B cell (primary cell): ENCODE data around the gene SH3BGRL3. TPM values are rescaled to one million over a fixed set of nuclear protein-coding genes. Genes with fewer than 3 reads are reported as not detected.

Experiments used
- ATAC-seq: fragments of 200-7000 bp; cut with Tn5 transposase; one replicate; pipeline ENCODE4 v1.10.0; 2021; ENCODE audit warnings: low read depth, mild to moderate bottlenecking, moderate number of reproducible peaks, moderate library complexity
- CTCF ChIA-PET: fragments of 350-600 bp; sonication (Branson Sonifier 250); formaldehyde crosslinking; loops from one replicate; lab custom pipeline; 2021; ENCODE audit warnings: antibody characterized with exemption, inconsistent platforms; lab: Charles Lee
- POLR2A ChIA-PET: fragments of 350-600 bp; sonication (Branson Sonifier 250); formaldehyde crosslinking; loops from one replicate; lab custom pipeline; 2021; ENCODE audit warnings: antibody characterized with exemption; lab: Charles Lee
- DNase-seq: peaks from one replicate; pipeline ENCODE4 v3.0.0; 2013
- H2AFZ ChIP-seq: 2 replicates; pipeline ENCODE4 v1.6.1; 2012; ENCODE audit warnings: mild to moderate bottlenecking, low read depth, low read length; ENCODE audit not compliant: insufficient read depth, poor library complexity, severe bottlenecking
- H3K27ac ChIP-seq, 2 donors: 1 replicate in 1 of 2; 2 replicates in 1 of 2; pipeline ENCODE4 v1.5.1; 2012 to 2013; ENCODE audit warnings: low read length in 2 of 2, mild to moderate bottlenecking in 2 of 2, moderate library complexity in 1 of 2
- H3K27me3 ChIP-seq, 4 experiments: fragments of 200-600 bp in 1 of 4; sonication (generic) in 1 of 4; replicated peaks in 1 of 4; 1 replicate in 2 of 4; 2 replicates in 2 of 4; pipeline versions ENCODE4 v1.6.1 to v1.7.0; 2013 to 2016; ENCODE audit warnings: low read length in 3 of 4, mild to moderate bottlenecking in 2 of 4, mixed read lengths in 1 of 4, moderate library complexity in 1 of 4; ENCODE audit not compliant: insufficient read depth in 4 of 4, control insufficient read depth in 3 of 4; ENCODE audit errors: control extremely low read depth in 1 of 4
- H3K36me3 ChIP-seq, 2 experiments: replicated peaks in 1 of 2; 1 replicate in 1 of 2; 2 replicates in 1 of 2; pipeline versions ENCODE4 v1.6.1 to v1.7.1; 2013; ENCODE audit warnings: low read length in 1 of 2; ENCODE audit not compliant: insufficient read depth in 2 of 2, control insufficient read depth in 1 of 2; ENCODE audit errors: control extremely low read depth in 1 of 2, extremely low read depth in 1 of 2
- H3K4me1 ChIP-seq, 2 donors: fragments of 200-600 bp in 1 of 2; sonication (generic) in 1 of 2; 1 replicate in 1 of 2; 2 replicates in 1 of 2; pipeline versions ENCODE4 v1.5.1 to v1.6.1; 2013 to 2017; ENCODE audit warnings: low read length in 2 of 2; ENCODE audit not compliant: control insufficient read depth in 2 of 2, insufficient read depth in 2 of 2
- H3K4me2 ChIP-seq: replicated peaks from 2 replicates; pipeline ENCODE3; 2012; ENCODE audit warnings: mild to moderate bottlenecking, low read depth, low read length; ENCODE audit not compliant: poor library complexity, severe bottlenecking
- H3K4me3 ChIP-seq, 5 experiments: fragments of 200-600 bp in 1 of 5; sonication (generic) in 1 of 5; 1 replicate in 3 of 5; 2 replicates in 2 of 5; pipeline versions ENCODE4 v1.5.1 to v1.7.0; 2011 to 2016; ENCODE audit warnings: low read length in 4 of 5, mild to moderate bottlenecking in 4 of 5, low read depth in 2 of 5, control low read depth in 1 of 5, moderate library complexity in 1 of 5; ENCODE audit not compliant: insufficient read depth in 1 of 5; ENCODE audit errors: control extremely low read depth in 1 of 5, extremely low read depth in 1 of 5
- H3K79me2 ChIP-seq: fragments of 200-600 bp; sonication (generic); one replicate; pipeline ENCODE4 v1.6.0; 2016; ENCODE audit warnings: low read length; ENCODE audit not compliant: control insufficient read depth, insufficient read depth
- H3K9ac ChIP-seq: fragments of 200-600 bp; sonication (generic); 2 replicates; pipeline ENCODE4 v1.6.1; 2017; ENCODE audit warnings: mild to moderate bottlenecking, low read length, moderate library complexity
- H3K9me3 ChIP-seq, 3 donors: one replicate each; pipeline versions ENCODE4 v1.6.1 to v1.7.1; 2013; ENCODE audit warnings: low read length in 2 of 3; ENCODE audit not compliant: control insufficient read depth in 2 of 3, insufficient read depth in 1 of 3; ENCODE audit errors: control extremely low read depth in 1 of 3
- H4K20me1 ChIP-seq: 2 replicates; pipeline ENCODE4 v1.6.0; 2012; ENCODE audit warnings: mild to moderate bottlenecking, low read length; ENCODE audit not compliant: insufficient read depth, control insufficient read depth, poor library complexity, severe bottlenecking
- H3K27ac Mint-ChIP-seq: one replicate; pipeline ENCODE4 v1.8.0; 2021; ENCODE audit warnings: mixed read lengths
- H3K27me3 Mint-ChIP-seq: one replicate; pipeline ENCODE4 v1.8.0; 2021; ENCODE audit warnings: mixed read lengths
- H3K4me1 Mint-ChIP-seq: one replicate; pipeline ENCODE4 v1.8.0; 2021; ENCODE audit warnings: mixed read lengths
- H3K4me3 Mint-ChIP-seq: one replicate; pipeline ENCODE4 v1.8.0; 2021; ENCODE audit warnings: mixed read lengths
- H3K9me3 Mint-ChIP-seq: one replicate; pipeline ENCODE4 v1.8.0; 2022; ENCODE audit warnings: mixed read lengths; ENCODE audit not compliant: insufficient read depth
- EZH2 ChIP-seq: IDR thresholded peaks from 2 replicates; pipeline ENCODE4 v1.6.1; 2012; ENCODE audit warnings: borderline replicate concordance, low read depth, mild to moderate bottlenecking, moderate library complexity, low read length; ENCODE audit not compliant: insufficient read depth, poor library complexity, severe bottlenecking
- WGBS: methylation state at CpG from one replicate; pipeline ENCODE4 v1.1.5; 2013; ENCODE audit warnings: missing lambda C conversion rate; ENCODE audit not compliant: insufficient coverage; 5-methylcytosine and 5-hydroxymethylcytosine counted together
- intact Hi-C: fragments of 100-400 bp; cut with micrococcal nuclease; formaldehyde crosslinking; loops from one replicate; pipeline ENCODE4 v1.10.0; 2022
- polyA plus RNA-seq: library from polyadenylated mRNA; depleted of rRNA; stranded (reverse); fragments of >200 nt; gene quantifications from 2 replicates; pipeline ENCODE4 v1.2.3, GENCODE V29; 2012
- total RNA-seq, 2 donors: library from RNA; stranded (reverse); fragments of 120-200 nt in 1 of 2; gene quantifications; 1 replicate in 1 of 2; 2 replicates in 1 of 2; pipeline versions ENCODE4 v1.2.3 to v1.2.4, GENCODE V29; 2013 to 2022
- TF ChIP-seq, protein P1 (sequence below): fragments of 200-600 bp; IDR thresholded peaks from one replicate; pipeline ENCODE4 v1.8.0; 2022; ENCODE audit warnings: antibody characterized with exemption, mild to moderate bottlenecking

SH3BGRL3 gene
- total and polyA plus RNA-seq, 2 donors (not counting 1 experiment from before 2014, with no cell fraction given), result 150 to 232 TPM

GRCh38 chr1:26318338-26319064, 38.6 kb downstream of the SH3BGRL3 start:
- H3K79me2 ChIP-seq, result peaks cover 72% of the 10 kb centered on the region
- no peak overlapping the region for H2AFZ ChIP-seq
- H3K9ac ChIP-seq, result peak overlapping the region; percentile 85
- DNase-seq (peak; percentile 50), ATAC-seq (no peak)
- Mint-ChIP-seq H3K4me1 (peaks cover 79% of the 10 kb centered on the region), H3K27me3 (no peaks in the 10 kb centered on the region), H3K4me3 (peak overlapping the region; percentile 89), H3K27ac (peak overlapping the region; percentile 97), H3K9me3 (no peaks in the 10 kb centered on the region)
- peaks cover 0 to 44% of the 10 kb centered on the region in 2 experiments for H3K36me3 ChIP-seq
- H3K27ac ChIP-seq, result peak overlapping the region; percentile 38 to 86
- TF ChIP-seq, protein P1, sequence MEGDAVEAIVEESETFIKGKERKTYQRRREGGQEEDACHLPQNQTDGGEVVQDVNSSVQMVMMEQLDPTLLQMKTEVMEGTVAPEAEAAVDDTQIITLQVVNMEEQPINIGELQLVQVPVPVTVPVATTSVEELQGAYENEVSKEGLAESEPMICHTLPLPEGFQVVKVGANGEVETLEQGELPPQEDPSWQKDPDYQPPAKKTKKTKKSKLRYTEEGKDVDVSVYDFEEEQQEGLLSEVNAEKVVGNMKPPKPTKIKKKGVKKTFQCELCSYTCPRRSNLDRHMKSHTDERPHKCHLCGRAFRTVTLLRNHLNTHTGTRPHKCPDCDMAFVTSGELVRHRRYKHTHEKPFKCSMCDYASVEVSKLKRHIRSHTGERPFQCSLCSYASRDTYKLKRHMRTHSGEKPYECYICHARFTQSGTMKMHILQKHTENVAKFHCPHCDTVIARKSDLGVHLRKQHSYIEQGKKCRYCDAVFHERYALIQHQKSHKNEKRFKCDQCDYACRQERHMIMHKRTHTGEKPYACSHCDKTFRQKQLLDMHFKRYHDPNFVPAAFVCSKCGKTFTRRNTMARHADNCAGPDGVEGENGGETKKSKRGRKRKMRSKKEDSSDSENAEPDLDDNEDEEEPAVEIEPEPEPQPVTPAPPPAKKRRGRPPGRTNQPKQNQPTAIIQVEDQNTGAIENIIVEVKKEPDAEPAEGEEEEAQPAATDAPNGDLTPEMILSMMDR, result no peak
- no peak for TF ChIP-seq EZH2
- H4K20me1 ChIP-seq, result peaks cover 55% of the 10 kb centered on the region
- H3K4me1 ChIP-seq, result peaks cover 73% of the 10 kb centered on the region in 2 donors
- POLR2A ChIA-PET, result interaction anchor here (0.5 to 15.2 kb wide), 11 partner anchors 11 to 205 kb away, joined by 3 to 1239 read pairs (median 8); partner anchors contain the start of genes CEP85, SH3BGRL3 and UBXN11
- peak overlapping the region; percentile 73 for H3K4me2 ChIP-seq
- intact Hi-C loops, result loop anchor here (5.0 to 10.0 kb wide), 2 partner anchors 116 to 154 kb away; partner anchors contain the start of genes DHDDS and HMGN2
- no peaks in the 10 kb centered on the region for H3K9me3 ChIP-seq
- CTCF ChIA-PET, result interaction anchor here (0.8 to 30.0 kb wide), 7 partner anchors 10 to 149 kb away, joined by 3 to 1400 read pairs (median 8); partner anchors contain the start of genes CEP85, SH3BGRL3, UBXN11 and ZNF593
- H3K4me3 ChIP-seq, result peak overlapping the region; percentile 75 to 95 (median 93)
- WGBS, result 4% methylated on average over 8 of the region's 9 CpGs
- no peaks in the 10 kb centered on the region for H3K27me3 ChIP-seq
